ES-I3 (cell line): ENCODE results near the gene ITIH6.
"Not testable (repeated sequence)": the region's sequence is repeated elsewhere in the genome, so short reads cannot be mapped to it uniquely, and the experiment has no call there.

ENCODE experiments used
- H3K36me3 ChIP-seq: 2 replicates; pipeline ENCODE4 v1.6.1; 2013; ENCODE audit warnings: mild to moderate bottlenecking, low read length, control low read depth, moderate library complexity; ENCODE audit not compliant: insufficient read depth
- H3K4me1 ChIP-seq: 2 replicates; pipeline ENCODE4 v1.6.1; 2013; ENCODE audit warnings: mild to moderate bottlenecking, control low read depth, low read length; ENCODE audit not compliant: insufficient read depth
- H3K9ac ChIP-seq: 2 replicates; pipeline ENCODE4 v1.6.1; 2013; ENCODE audit warnings: low read depth, mild to moderate bottlenecking, low read length, moderate library complexity
- H3K9me3 ChIP-seq: 2 replicates; pipeline ENCODE4 v1.6.1; 2013; ENCODE audit warnings: mild to moderate bottlenecking, low read length, moderate library complexity; ENCODE audit not compliant: control insufficient read depth, insufficient read depth

Gene ITIH6

GRCh38 chrX:54798137-54798536, at the start of gene ITIH6:
Gene ITIH6, minus strand, starts transcription at chrX:54798255. Its CDS starts 45 bp downstream, at chrX:54798210.
- no peaks in the 10 kb centered on the region for H3K36me3 ChIP-seq
- no peak within 1 kb of the TSS for H3K9ac ChIP-seq
- no peaks in the 10 kb centered on the region for H3K9me3 ChIP-seq

GRCh38 chrX:54847700-54848099, 49.6 kb upstream of the ITIH6 start:
- not testable (repeated sequence) for H3K4me1 ChIP-seq, H3K9ac ChIP-seq, H3K9me3 ChIP-seq, H3K36me3 ChIP-seq

More at GRCh38 chrX:54798137-54798536, at the start of gene ITIH6:
- no peaks in the 10 kb centered on the region for H3K4me1 ChIP-seq

DNA sequence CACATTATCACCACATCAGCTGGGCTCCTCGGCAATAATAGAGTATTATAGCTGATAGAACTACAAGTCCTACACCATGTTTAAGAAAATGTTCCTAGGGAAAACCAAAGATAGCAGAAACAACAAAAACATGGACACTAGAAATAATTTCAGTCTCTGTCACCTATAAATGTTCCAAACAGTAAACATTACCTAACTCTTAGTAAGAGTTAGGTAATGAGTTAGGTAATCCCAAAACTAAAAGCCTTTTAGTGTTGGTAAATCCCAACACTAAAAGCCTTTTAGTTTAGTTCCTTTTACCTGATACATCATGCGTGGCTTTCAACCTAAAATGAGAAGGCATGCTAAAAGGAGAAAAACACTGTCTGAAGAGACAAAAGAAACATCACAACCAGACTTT, 45.0 kb upstream of the ITIH6 start:
- Histone ChIP-seq H3K9ac (no peak overlapping the region), H3K9me3 (no peaks in the 10 kb centered on the region), H3K36me3 (no peaks in the 10 kb centered on the region), H3K4me1 (no peaks in the 10 kb centered on the region; the same call in 1 of the 2 replicates)

DNA sequence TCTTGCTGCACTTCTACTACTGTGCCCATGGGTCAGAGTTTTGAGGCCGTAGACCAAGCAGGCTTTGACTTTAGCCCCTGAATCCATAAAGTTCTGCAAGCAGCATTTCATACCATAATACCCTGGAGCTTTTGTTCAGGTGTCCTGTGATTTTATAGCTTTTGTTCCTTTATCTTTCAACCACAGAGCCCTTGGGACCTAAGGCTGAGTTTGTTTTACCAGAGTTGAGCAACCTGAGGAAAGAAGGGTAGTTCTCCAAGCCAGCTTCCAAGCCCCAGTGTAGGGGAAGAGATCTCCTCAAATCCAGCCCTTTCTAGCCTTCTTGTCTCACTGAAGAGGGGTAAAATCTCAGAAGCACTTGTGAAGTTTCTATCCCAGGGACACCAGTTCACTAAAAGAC, 44.6 kb upstream of the ITIH6 start:
- no peaks in the 10 kb centered on the region for H3K36me3 ChIP-seq
- no peak overlapping the region for H3K9ac ChIP-seq
- H3K9me3 ChIP-seq: no peaks in the 10 kb centered on the region
- H3K4me1 ChIP-seq: no peaks in the 10 kb centered on the region; the same call in 1 of the 2 replicates

DNA sequence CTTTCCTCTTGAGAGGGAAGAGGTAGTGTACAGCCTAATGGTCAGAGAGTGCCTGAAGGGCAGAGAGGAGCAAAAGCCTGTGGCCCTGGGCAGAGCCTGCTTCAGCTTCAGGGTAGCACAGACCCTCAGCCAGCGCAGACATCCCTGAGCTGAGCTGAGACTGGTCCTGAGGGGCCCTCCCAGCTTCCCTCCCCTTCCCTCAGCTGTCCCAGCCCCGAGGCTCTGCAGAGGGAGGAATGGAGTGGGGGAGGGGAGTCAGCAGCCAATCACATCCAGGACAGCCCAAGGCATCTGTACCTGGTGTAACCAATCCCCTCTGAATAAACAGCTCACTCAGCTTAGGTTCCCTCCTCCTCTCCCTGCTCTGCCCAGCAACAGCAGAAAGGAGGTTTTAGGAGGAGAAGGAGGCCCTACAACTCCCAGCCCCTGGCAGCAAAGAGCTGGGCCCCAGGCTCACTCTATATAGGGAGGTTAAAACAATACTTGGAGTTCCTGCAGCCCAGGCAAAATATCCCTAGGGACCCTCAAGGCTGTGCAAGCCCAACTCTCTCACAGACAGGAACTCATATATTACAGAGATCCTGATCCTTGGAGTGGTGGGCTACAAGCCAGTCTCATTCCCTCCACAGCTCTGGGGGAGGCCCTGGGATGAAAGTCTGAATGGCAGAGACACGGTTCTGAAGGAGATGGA, 43.3 kb upstream of the ITIH6 start:
- H3K4me1 ChIP-seq, H3K9me3 ChIP-seq, H3K9ac ChIP-seq, H3K36me3 ChIP-seq: not testable (repeated sequence)

GRCh38 chrX:54838583-54838982, 40.5 kb upstream of the ITIH6 start:
- H3K4me1 ChIP-seq: no peaks in the 10 kb centered on the region; the same call in 1 of the 2 replicates
- H3K9me3 ChIP-seq: no peaks in the 10 kb centered on the region
- H3K9ac ChIP-seq: no peak overlapping the region
- no peaks in the 10 kb centered on the region for H3K36me3 ChIP-seq

DNA sequence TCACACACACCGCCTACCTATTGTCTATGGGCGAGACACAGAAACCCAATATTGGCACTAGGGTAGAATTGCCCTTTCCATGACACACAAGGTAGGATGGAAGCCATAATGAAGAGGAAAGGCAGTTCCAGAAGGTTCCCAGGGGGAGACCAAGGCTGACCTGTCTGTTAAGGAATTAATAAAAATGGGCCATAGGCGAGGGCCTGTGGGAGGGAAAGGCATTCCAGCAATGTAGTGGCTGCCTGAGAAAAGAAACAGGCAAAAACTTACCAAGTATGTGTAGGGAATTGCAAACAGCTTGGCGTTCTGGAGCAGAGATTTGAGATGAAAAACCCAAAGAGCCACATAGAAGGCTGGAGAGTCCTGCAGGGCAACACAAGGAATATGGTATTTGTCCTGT, 28.5 kb upstream of the ITIH6 start:
- H3K9ac ChIP-seq: no peak overlapping the region
- H3K4me1 ChIP-seq: no peaks in the 10 kb centered on the region
- no peaks in the 10 kb centered on the region for H3K9me3 ChIP-seq
- no peaks in the 10 kb centered on the region for H3K36me3 ChIP-seq

DNA sequence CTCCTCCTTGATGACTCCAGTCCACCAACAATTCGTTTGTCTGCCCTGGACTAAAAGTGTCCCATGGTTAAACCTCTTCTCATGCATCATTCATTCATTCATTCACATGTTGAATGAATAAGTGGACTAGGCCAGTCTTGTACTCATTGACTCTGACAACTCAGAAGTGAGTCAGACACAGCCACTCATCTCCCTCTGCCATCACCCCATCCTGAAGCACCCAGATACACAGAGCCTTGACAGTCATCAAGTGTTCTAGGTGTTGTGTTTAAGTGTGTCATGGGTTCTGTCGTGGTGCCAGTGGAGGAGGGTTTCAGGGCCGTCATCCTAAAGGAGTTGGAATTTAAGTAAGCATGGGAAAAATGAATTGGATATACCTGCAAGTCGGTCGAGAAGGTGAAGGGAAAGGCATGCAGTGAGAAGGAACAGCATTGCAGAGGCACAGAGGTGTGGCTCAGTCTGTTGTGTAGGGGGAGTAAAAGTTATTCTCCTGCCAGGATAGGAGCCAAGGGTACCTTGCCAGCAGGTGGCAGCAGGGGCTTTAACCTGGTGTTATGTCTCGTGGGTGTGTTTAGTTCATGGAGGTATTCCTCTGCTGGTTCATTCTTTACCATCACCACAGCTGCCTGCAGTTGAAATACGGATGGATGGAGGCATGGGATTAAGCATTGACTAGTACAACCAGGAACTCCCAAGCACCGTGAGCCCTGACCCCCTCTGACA, 27.8 kb upstream of the ITIH6 start:
- H3K4me1 ChIP-seq: no peaks in the 10 kb centered on the region
- no peak overlapping the region for H3K9ac ChIP-seq
- no peaks in the 10 kb centered on the region for H3K36me3 ChIP-seq
- no peaks in the 10 kb centered on the region for H3K9me3 ChIP-seq

GRCh38 chrX:54824722-54825121, 26.7 kb upstream of the ITIH6 start:
- Histone ChIP-seq H3K36me3 (no peaks in the 10 kb centered on the region), H3K4me1 (no peaks in the 10 kb centered on the region), H3K9ac (no peak overlapping the region), H3K9me3 (no peaks in the 10 kb centered on the region)

DNA sequence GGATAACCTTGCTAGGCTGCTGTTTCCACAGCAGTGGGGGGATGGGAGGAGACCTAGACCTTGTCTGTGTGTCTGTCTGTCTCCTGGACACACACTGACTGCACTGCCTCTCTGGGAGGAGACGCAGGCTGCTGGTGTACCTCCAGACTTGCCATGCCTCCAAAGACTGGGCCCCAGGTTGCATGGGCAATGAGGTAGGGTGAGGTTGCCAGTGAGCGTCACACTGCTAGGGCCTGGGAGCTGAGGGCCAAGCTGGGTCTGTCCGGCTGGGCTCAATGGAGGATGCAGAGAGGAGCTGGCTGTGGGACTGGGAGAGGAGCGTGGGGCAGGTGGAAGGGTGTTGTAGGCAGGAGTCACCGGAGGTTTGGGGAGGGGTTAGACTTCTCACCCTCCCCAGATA, 26.1 kb upstream of the ITIH6 start:
- H3K9ac ChIP-seq: no peak overlapping the region
- no peaks in the 10 kb centered on the region for H3K9me3 ChIP-seq
- H3K4me1 ChIP-seq: no peaks in the 10 kb centered on the region
- no peaks in the 10 kb centered on the region for H3K36me3 ChIP-seq

DNA sequence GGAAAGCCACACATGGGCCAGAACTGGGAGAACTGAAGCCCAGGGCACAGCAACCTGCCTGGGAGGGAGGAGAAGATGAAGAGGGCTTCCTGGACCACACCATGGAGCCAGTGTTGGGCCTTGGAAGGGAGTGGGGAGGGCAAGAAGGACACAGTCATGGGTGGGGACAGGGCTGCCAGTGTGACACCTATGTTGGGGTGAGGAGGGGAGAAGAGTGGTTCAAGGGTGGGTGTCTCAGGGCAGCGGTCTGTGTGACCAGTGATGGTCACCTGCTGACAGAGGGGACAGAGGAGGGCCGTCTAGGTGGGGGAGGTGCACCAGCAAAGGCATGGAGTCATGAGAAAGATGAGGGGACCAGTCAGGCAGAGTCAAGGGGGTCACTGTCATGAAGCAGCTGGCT, 23.3 kb upstream of the ITIH6 start:
- Histone ChIP-seq H3K9ac (no peak overlapping the region), H3K36me3 (no peaks in the 10 kb centered on the region), H3K9me3 (no peaks in the 10 kb centered on the region), H3K4me1 (no peaks in the 10 kb centered on the region)

GRCh38 chrX:54820737-54821136, 22.7 kb upstream of the ITIH6 start:
- Histone ChIP-seq H3K4me1 (no peaks in the 10 kb centered on the region), H3K9me3 (no peaks in the 10 kb centered on the region), H3K36me3 (peaks cover 4% of the 10 kb centered on the region; the same call in 1 of the 2 replicates), H3K9ac (no peak overlapping the region)

- H3K36me3 ChIP-seq: peaks cover 7% of the 10 kb centered on the region
- no peak overlapping the region for H3K9ac ChIP-seq
- no peaks in the 10 kb centered on the region for H3K4me1 ChIP-seq
- no peaks in the 10 kb centered on the region for H3K9me3 ChIP-seq
These were observed 21.1 kb upstream of the ITIH6 start for GRCh38 chrX:54819201-54819600.

DNA sequence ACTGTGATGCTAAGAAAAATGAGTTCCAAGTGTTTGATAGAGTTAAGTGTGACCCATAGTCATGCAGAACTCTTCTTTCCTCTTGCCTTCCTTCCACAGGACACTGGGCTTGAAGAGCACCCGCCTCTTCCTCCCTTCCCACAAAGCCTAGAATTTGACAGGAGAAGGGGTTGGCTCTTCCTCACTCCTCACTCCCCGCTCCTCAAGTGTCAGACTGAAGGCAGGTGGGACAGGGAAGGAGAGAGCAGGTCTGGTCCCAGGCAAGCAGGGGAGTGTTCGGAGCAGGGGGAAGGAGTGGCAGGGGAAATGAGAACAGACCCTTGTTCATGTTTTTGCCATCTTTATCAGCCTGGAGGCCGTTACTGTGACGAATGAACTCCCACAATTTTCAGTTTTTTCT, 20.2 kb upstream of the ITIH6 start:
- H3K4me1 ChIP-seq: no peaks in the 10 kb centered on the region
- no peak overlapping the region for H3K9ac ChIP-seq
- peaks cover 9% of the 10 kb centered on the region for H3K36me3 ChIP-seq
- no peaks in the 10 kb centered on the region for H3K9me3 ChIP-seq

DNA sequence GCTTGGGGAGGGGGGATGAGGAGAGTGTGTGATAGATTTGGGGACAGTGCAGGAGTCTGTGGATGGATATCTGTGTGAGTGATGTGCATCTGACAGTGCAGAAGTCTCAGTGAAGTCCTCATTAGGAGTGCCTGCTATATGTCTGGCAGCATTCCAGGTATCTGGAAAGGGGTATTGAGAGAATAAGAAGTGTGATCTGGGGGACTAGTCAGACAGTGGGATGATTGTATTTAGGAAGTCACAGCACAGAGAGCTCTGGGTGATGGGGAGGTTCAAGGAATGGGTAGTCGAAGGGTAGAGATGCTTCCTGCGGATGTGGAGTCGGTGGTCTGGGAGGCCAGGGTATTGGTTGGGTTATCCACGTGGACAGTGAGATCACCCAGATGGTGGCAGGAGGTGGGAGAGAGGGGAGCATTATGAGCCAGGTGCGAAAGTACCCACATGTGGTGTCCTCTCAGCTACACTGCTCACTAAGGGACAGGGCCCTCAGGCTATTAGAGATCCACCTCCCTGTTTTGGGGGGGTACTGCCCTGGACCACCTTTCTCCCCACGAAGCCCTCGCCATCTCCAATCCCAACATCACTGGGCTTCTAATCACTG, 19.3 kb upstream of the ITIH6 start:
- Histone ChIP-seq H3K4me1 (no peaks in the 10 kb centered on the region), H3K9me3 (no peaks in the 10 kb centered on the region), H3K36me3 (peaks cover 9% of the 10 kb centered on the region), H3K9ac (no peak overlapping the region)
